K562 (cell line): ENCODE data around the gene FGF11. TPM values are rescaled to one million over a fixed set of nuclear protein-coding genes. Genes with fewer than 3 reads are reported as not detected.
A peak's percentile ranks its signal among the peaks of the same experiment; 100 is the strongest.

Experiments
- ATAC-seq: fragments of 200-7000 bp; cut with Tn5 transposase; 3 replicates; pipeline ENCODE4 v1.9.1; 2020; ENCODE audit warnings: moderate library complexity
- BruUV-seq: library from RNA; stranded (reverse); fragments of 400-500 nt; replicated peaks from 2 replicates; lab custom pipeline; 2021; lab: Mats Ljungman, UMichigan
- CTCF ChIA-PET: fragments of 300-600 bp; formaldehyde crosslinking; extraction: SDS; loops from one replicate; lab custom pipeline; 2021; ENCODE audit warnings: low intra/inter-chr PET ratio; lab: Yijun Ruan, JAX
- POLR2A ChIA-PET: fragments of 300-600, 350-650 bp; sonication (Branson Sonifier 250); formaldehyde crosslinking; extraction: SDS; loops from one replicate; lab custom pipeline; 2021; ENCODE audit warnings: antibody characterized with exemption, inconsistent platforms; lab: Yijun Ruan, JAX
- DNase-seq, 4 experiments: peaks; one replicate each; pipeline versions ENCODE4 v3.0.0 to v3.0.0-alpha.2; 2011 to 2018; ENCODE audit warnings: low spot score in 3 of 4, mixed read lengths in 3 of 4; ENCODE audit errors: extremely low read depth in 1 of 4
- FAIRE-seq: peaks from 2 replicates; lab custom pipeline; 2011; peaks lifted over from hg19 to GRCh38; lab: Jason Lieb, UNC
- H2AFZ ChIP-seq: 2 replicates; pipeline ENCODE4 v1.6.0; 2011; ENCODE audit warnings: low read depth, low read length, control low read depth, inconsistent platforms
- H3K27ac ChIP-seq: fragments of 200-600 bp; 3 replicates; pipeline ENCODE4 v1.8.0; 2011; ENCODE audit warnings: low read depth, mild to moderate bottlenecking, control low read depth, inconsistent platforms, low read length, moderate library complexity, mixed read lengths; ENCODE audit errors: extremely low read depth
- H3K27me3 ChIP-seq, 2 experiments: fragments of 300-600 bp in 1 of 2; 2 replicates in 1 of 2; 3 replicates in 1 of 2; pipeline versions ENCODE4 v1.6.0 to v1.8.0; 2011; ENCODE audit warnings: inconsistent platforms in 2 of 2, low read length in 2 of 2, mild to moderate bottlenecking in 1 of 2, mixed read lengths in 1 of 2, moderate library complexity in 1 of 2; ENCODE audit not compliant: control insufficient read depth in 2 of 2, insufficient read depth in 2 of 2
- H3K36me3 ChIP-seq: fragments of 300-600 bp; 3 replicates; pipeline ENCODE4 v1.8.0; 2011; ENCODE audit warnings: mild to moderate bottlenecking, low read length, inconsistent platforms; ENCODE audit not compliant: control insufficient read depth, insufficient read depth
- H3K4me1 ChIP-seq, 2 experiments: fragments of 200-600 bp in 1 of 2; replicated peaks in 1 of 2; 2 replicates in 1 of 2; 3 replicates in 1 of 2; pipeline versions ENCODE4 v1.5.1 to v1.8.0; 2011; ENCODE audit warnings: inconsistent platforms in 2 of 2, low read length in 2 of 2, mild to moderate bottlenecking in 1 of 2, mixed read lengths in 1 of 2, moderate library complexity in 1 of 2; ENCODE audit not compliant: control insufficient read depth in 2 of 2, insufficient read depth in 2 of 2
- H3K4me2 ChIP-seq: 2 replicates; pipeline ENCODE4 v1.6.1; 2011; ENCODE audit warnings: low read length, control low read depth, inconsistent platforms, mixed read lengths; ENCODE audit not compliant: insufficient read depth
- H3K4me3 ChIP-seq: fragments of 200-600 bp; sonication (generic), shearing (Covaris generic); 2 replicates; pipeline ENCODE4 v1.5.1; 2016; ENCODE audit warnings: control low read depth, inconsistent platforms
- H3K79me2 ChIP-seq: fragments of 200-600 bp; 3 replicates; pipeline ENCODE4 v1.8.0; 2011; ENCODE audit warnings: low read length, inconsistent platforms; ENCODE audit not compliant: control insufficient read depth, insufficient read depth
- H3K9ac ChIP-seq, 2 experiments: 2 replicates each; pipeline versions ENCODE4 v1.6.0 to v1.6.1; 2011; ENCODE audit warnings: low read depth in 2 of 2, low read length in 2 of 2, control low read depth in 1 of 2, inconsistent platforms in 1 of 2, mild to moderate bottlenecking in 1 of 2, mixed read lengths in 1 of 2; ENCODE audit not compliant: insufficient read depth in 1 of 2
- H3K9me1 ChIP-seq: one replicate; pipeline ENCODE4 v1.6.0; 2011; ENCODE audit warnings: inconsistent platforms, mild to moderate bottlenecking, low read length, moderate library complexity; ENCODE audit not compliant: control insufficient read depth, insufficient read depth
- H3K9me3 ChIP-seq: replicated peaks from 2 replicates; pipeline ENCODE4 v1.5.1; 2011; ENCODE audit warnings: low read depth, low read length, inconsistent platforms; ENCODE audit not compliant: control insufficient read depth, insufficient read depth
- H4K20me1 ChIP-seq: replicated peaks from 2 replicates; pipeline ENCODE4 v1.6.1; 2011; ENCODE audit warnings: low read length, inconsistent platforms, mixed read lengths; ENCODE audit not compliant: control insufficient read depth, insufficient read depth
- BCOR ChIP-seq: fragments of 450-650 bp; IDR thresholded peaks from 2 replicates; pipeline ENCODE4 v1.6.1; 2016
- FOXK2 ChIP-seq, 2 experiments: fragments of 450-650 bp; IDR thresholded peaks in 1 of 2; conservative IDR thresholded peaks in 1 of 2; 2 replicates each; pipeline ENCODE4 v1.6.1; 2016; ENCODE audit warnings: low read depth in 2 of 2, mild to moderate bottlenecking in 1 of 2
- KDM1A ChIP-seq, 2 experiments: fragments of 450-650 bp; IDR thresholded peaks; 2 replicates each; pipeline ENCODE4 v1.6.1; 2016; ENCODE audit warnings: mild to moderate bottlenecking in 2 of 2
- NFIC ChIP-seq: fragments of 450-650 bp; IDR thresholded peaks from 2 replicates; pipeline ENCODE4 v1.6.1; 2017; ENCODE audit warnings: mild to moderate bottlenecking, inconsistent platforms
- TRIM28 ChIP-seq: fragments of 450-650 bp; IDR thresholded peaks from 2 replicates; pipeline ENCODE4 v1.6.1; 2017
- XRCC3 ChIP-seq: fragments of 450-650 bp; IDR thresholded peaks from 2 replicates; pipeline ENCODE4 v1.6.1; 2017; ENCODE audit warnings: mild to moderate bottlenecking, moderate library complexity
- ZC3H11A ChIP-seq: IDR thresholded peaks from 2 replicates; pipeline ENCODE4 v1.6.1; 2012; ENCODE audit warnings: low read depth, low read length, improper control_type of control experiment
- ZNF121 ChIP-seq: sonication (generic); formaldehyde crosslinking; conservative IDR thresholded peaks from 2 replicates; pipeline ENCODE4 v1.8.0; 2022; ENCODE audit warnings: missing genetic modification reagents
- WGBS: fragments of 100-300 bp; shearing (Covaris generic); methylation state at CpG from one replicate; pipeline ENCODE4 v1.1.6; 2016; ENCODE audit warnings: low coverage, mixed read lengths; ENCODE audit not compliant: insufficient coverage; ENCODE audit errors: missing lambda C conversion rate; 5-methylcytosine and 5-hydroxymethylcytosine counted together
- in situ Hi-C: fragments of 300-500 bp; cut with MboI; formaldehyde crosslinking; loops from 4 replicates; pipeline ENCODE4 v1.15.0; 2018; ENCODE audit warnings: inconsistent platforms, mixed read lengths
- intact Hi-C: fragments of 100-400 bp; cut with micrococcal nuclease; formaldehyde crosslinking; loops from 2 replicates; pipeline ENCODE4 v1.14.2; 2022
- polyA plus RNA-seq, 8 experiments: library from polyadenylated mRNA; depleted of rRNA in 4 of 8; stranded (reverse) in 5 of 8; unstranded in 3 of 8; fragments of >200 nt; fragmentation: Nextera tagmentation in 2 of 8; fragmentation: Illumina TruSeq in 1 of 8; extraction: Ambion mirVana in 2 of 8; extraction: Trizol in 1 of 8; gene quantifications; 2 replicates each; pipeline versions ENCODE4 v1.2.1 to v1.2.3, GENCODE V29; 2011 to 2014; ENCODE audit warnings: inconsistent platforms in 1 of 8, missing spikeins in 1 of 8
- total RNA-seq, 7 experiments: library from RNA; depleted of rRNA in 6 of 7; stranded (reverse); fragments of >200 nt in 6 of 7; fragmentation: Illumina TruSeq in 2 of 7; extraction: Trizol in 2 of 7; gene quantifications; 2 replicates each; pipeline versions ENCODE4 v1.2.1 to v1.2.3, GENCODE V29; 2011 to 2021; ENCODE audit warnings: low replicate concordance in 1 of 7

The FGF11 gene
- total and polyA plus RNA-seq, 9 of the 15 experiments (the other 6 are each of a cell fraction or from before 2014, with no cell fraction given): 1.2 to 7.5 (median 3.0) TPM

GRCh38 chr17:7441266-7441665 is 2.0 kb downstream of the FGF11 start:
- Histone ChIP-seq H3K4me3 (no peak overlapping the region), H3K9ac (no peak overlapping the region; a peak in 1 of 4 replicates), H3K36me3 (no peaks in the 10 kb centered on the region), H3K9me3 (no peaks in the 10 kb centered on the region), H3K27me3 (no peaks in the 10 kb centered on the region), H4K20me1 (no peaks in the 10 kb centered on the region), H3K79me2 (peaks cover 5% of the 10 kb centered on the region; the same call in 2 of the 3 replicates), H3K9me1 (peaks cover 3% of the 10 kb centered on the region), H3K4me2 (no peak overlapping the region), H2AFZ (no peak overlapping the region), H3K4me1 (peaks cover 17 to 74% of the 10 kb centered on the region in 2 experiments; a peak in 4 of 5 replicates), H3K27ac (no peak overlapping the region; the same call in 2 of the 3 replicates)
- intact Hi-C loops: no loop called here
- WGBS: 50% methylated on average over 1 of the region's 7 CpGs
- DNase-seq (no peak), ATAC-seq (no peak), FAIRE-seq (no peak)
- TF ChIP-seq XRCC3 (no peak), ZC3H11A (no peak), FOXK2 (conservative IDR thresholded peaks at IDR 0.05 in 1 of 2, IDR thresholded peaks at IDR 0.05 in 1 of 2; ENCODE audit: low read depth in 2 of 2) (no peak)
- CTCF ChIA-PET: no interaction called here
- BruUV-seq: no TSS peak
- in situ Hi-C loops: no loop called here
- POLR2A ChIA-PET: interaction anchor here (0.8 to 2.0 kb wide), 4 partner anchors 36 to 45 kb away, joined by 4 to 8 read pairs (median 6); partner anchors contain the start of genes POLR2A and ZBTB4

DNA sequence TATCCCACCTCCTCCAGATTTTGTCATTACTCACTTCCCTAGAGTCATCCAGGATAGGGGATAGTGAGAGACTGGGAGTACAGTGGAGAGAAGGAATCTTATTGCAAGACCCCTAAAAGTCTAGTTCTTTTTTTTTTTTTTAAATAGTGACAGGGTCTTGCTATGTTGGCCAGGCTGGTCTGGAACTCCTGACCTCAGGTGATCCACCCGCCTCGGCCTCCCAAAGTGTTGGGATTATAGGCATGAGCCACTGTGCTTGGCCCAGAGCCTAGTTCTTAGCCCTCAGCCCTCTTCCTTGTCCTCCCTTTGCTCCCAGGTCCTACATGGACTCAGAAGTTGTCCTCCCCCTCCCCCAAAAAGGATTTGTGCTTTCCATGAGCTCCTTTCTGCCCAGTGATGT is 2.8 kb downstream of the FGF11 start:
- Histone ChIP-seq H3K4me2 (no peak overlapping the region), H3K36me3 (no peaks in the 10 kb centered on the region), H3K4me1 (peaks cover 18 to 73% of the 10 kb centered on the region in 2 experiments; a peak in 4 of 5 replicates), H3K9ac (peak overlapping the region in 1 of 2 experiments; percentile 17; a peak in 1 of 4 replicates), H3K9me1 (peaks cover 3% of the 10 kb centered on the region), H3K27me3 (no peaks in the 10 kb centered on the region), H3K9me3 (no peaks in the 10 kb centered on the region), H4K20me1 (no peaks in the 10 kb centered on the region), H2AFZ (no peak overlapping the region), H3K79me2 (no peaks in the 10 kb centered on the region; the same call in 2 of the 3 replicates), H3K27ac (no peak overlapping the region), H3K4me3 (no peak overlapping the region)
- ATAC-seq: no peak
- no TSS peak for BruUV-seq
- no CpG with 5 or more reads among the region's 2 CpGs for WGBS
- in situ Hi-C loops: no loop called here
- DNase-seq: no peak
- TF ChIP-seq BCOR: 0 out of 2 replicates have a peak, but pooled peaks have one; percentile 37
- peak; percentile 20; the same call in 1 of the 2 replicates for TF ChIP-seq NFIC
- TF ChIP-seq KDM1A (IDR thresholded peaks at IDR 0.05): peak in 1 of 2 experiments; percentile 76; a peak in 2 of 4 replicates
- TF ChIP-seq ZNF121 (CRISPR knock-in tag): peak; percentile 82
- no peak for TF ChIP-seq TRIM28
- CTCF ChIA-PET: no interaction called here
- no peak for FAIRE-seq
- POLR2A ChIA-PET: interaction anchor here (0.5 to 2.0 kb wide), 5 partner anchors 35 to 410 kb away, joined by 3 to 8 read pairs (median 3); partner anchors contain the start of genes POLR2A and SAT2
- intact Hi-C loops: no loop called here
